Panc1 (cell line): ENCODE measurements around the gene PDXK. TPM values are rescaled to one million over a fixed set of nuclear protein-coding genes. Genes with fewer than 3 reads are reported as not detected.

Source experiments
- ATAC-seq: fragments of 200-7000 bp; cut with Tn5 transposase; 2 replicates; pipeline ENCODE4 v1.9.1; 2020; ENCODE audit warnings: mild to moderate bottlenecking, moderate library complexity
- BruUV-seq: library from RNA; stranded (reverse); fragments of 400-500 nt; replicated peaks from 2 replicates; lab custom pipeline; 2021; lab: Mats Ljungman, UMichigan
- CTCF ChIA-PET: fragments of 300-600 bp; sonication (Branson Sonifier 250); formaldehyde crosslinking; loops from one replicate; lab custom pipeline; 2022; ENCODE audit warnings: antibody characterized with exemption; lab: Charles Lee
- POLR2A ChIA-PET: fragments of 300-600 bp; sonication (Branson Sonifier 250); formaldehyde crosslinking; loops from one replicate; lab custom pipeline; 2022; ENCODE audit warnings: antibody characterized with exemption; lab: Charles Lee
- DNase-seq: peaks from one replicate; pipeline ENCODE4 v3.0.0-alpha.2; 2010; ENCODE audit warnings: low read depth, low spot score
- H3K27ac ChIP-seq: 2 replicates; pipeline ENCODE4 v1.5.1; 2011; ENCODE audit warnings: mild to moderate bottlenecking, low read length, inconsistent platforms
- H3K27me3 ChIP-seq: fragments of 200-500 bp; sonication (Bioruptor generic); 2 replicates; pipeline ENCODE4 v1.6.0; 2014; ENCODE audit warnings: low read length, inconsistent platforms; ENCODE audit not compliant: control insufficient read depth, insufficient read depth
- H3K36me3 ChIP-seq: fragments of 200-500 bp; sonication (Bioruptor generic); 2 replicates; pipeline ENCODE4 v1.5.1; 2014; ENCODE audit warnings: inconsistent platforms, mild to moderate bottlenecking, low read length, moderate library complexity; ENCODE audit not compliant: control insufficient read depth, insufficient read depth
- H3K4me1 ChIP-seq: 2 replicates; pipeline ENCODE4 v1.5.1; 2011; ENCODE audit warnings: inconsistent platforms, mild to moderate bottlenecking, low read length, moderate library complexity; ENCODE audit not compliant: control insufficient read depth, insufficient read depth
- H3K4me3 ChIP-seq, 2 experiments: 2 replicates each; pipeline ENCODE4 v1.5.1; 2011 to 2012; ENCODE audit warnings: low read depth in 2 of 2, low read length in 2 of 2, mild to moderate bottlenecking in 2 of 2, inconsistent platforms in 1 of 2, moderate library complexity in 1 of 2
- H3K9me3 ChIP-seq: fragments of 200-500 bp; sonication (Bioruptor generic); 2 replicates; pipeline ENCODE4 v1.5.1; 2014; ENCODE audit warnings: low read depth, mild to moderate bottlenecking, inconsistent platforms, low read length, moderate library complexity; ENCODE audit not compliant: control insufficient read depth, insufficient read depth
- CTCF ChIP-seq: fragments of 450-650 bp; IDR thresholded peaks from 2 replicates; pipeline ENCODE4 v1.5.1; 2017; ENCODE audit warnings: mild to moderate bottlenecking
- POLR2AphosphoS5 ChIP-seq: IDR thresholded peaks from 2 replicates; pipeline ENCODE4 v1.6.1; 2012; ENCODE audit warnings: mild to moderate bottlenecking, low read depth, low read length, moderate library complexity
- REST ChIP-seq, 2 experiments: IDR thresholded peaks; 2 replicates each; pipeline ENCODE4 v1.6.1; 2011 to 2012; ENCODE audit warnings: low read depth in 2 of 2, control low read depth in 1 of 2, low read length in 1 of 2, mild to moderate bottlenecking in 1 of 2, moderate library complexity in 1 of 2; ENCODE audit not compliant: insufficient read depth in 1 of 2
- SIN3A ChIP-seq: IDR thresholded peaks from 2 replicates; pipeline ENCODE4 v1.6.1; 2012; ENCODE audit warnings: low read depth, mild to moderate bottlenecking, low read length, moderate library complexity, borderline replicate concordance; ENCODE audit not compliant: insufficient read depth
- TCF7L2 ChIP-seq: IDR thresholded peaks from 2 replicates; pipeline ENCODE4 v1.6.1; 2011; ENCODE audit warnings: mild to moderate bottlenecking, low read depth, low read length, inconsistent platforms
- in situ Hi-C: cut with HindIII; loops from 2 replicates; pipeline ENCODE4 v1.10.0; 2016; ENCODE audit warnings: low sequenced_read_pairs, low pct_unique_long_range_greater_than_20kb
- intact Hi-C: fragments of 100-400 bp; cut with micrococcal nuclease; formaldehyde crosslinking; loops from one replicate; pipeline ENCODE4 v1.10.0; 2022; ENCODE audit not compliant: unreplicated experiment
- total RNA-seq: library from RNA; stranded (reverse); gene quantifications from one replicate; pipeline ENCODE4 v1.2.1, GENCODE V29; 2021; ENCODE audit not compliant: unreplicated experiment

PDXK gene
- total RNA-seq, 1 experiment from 2014 or later: 184 TPM

- Histone ChIP-seq H3K4me3 (no peak overlapping the region), H3K9me3 (no peaks in the 10 kb centered on the region), H3K27ac (peak overlapping the region; percentile 34; the same call in 1 of the 2 replicates), H3K4me1 (peaks cover 30% of the 10 kb centered on the region), H3K27me3 (no peaks in the 10 kb centered on the region), H3K36me3 (no peaks in the 10 kb centered on the region)
- ChIA-PET POLR2A (no interaction called here), CTCF (no interaction called here)
- in situ Hi-C loops: no loop called here
- intact Hi-C loops: no loop called here
- TF ChIP-seq CTCF (no peak), TCF7L2 (no peak), REST (IDR thresholded peaks at IDR 0.05; ENCODE audit: insufficient read depth in 1 of 2, low read depth in 2 of 2, low read length in 1 of 2) (no peak), POLR2AphosphoS5 (no peak; the same call in none of the 2 replicates), SIN3A (no peak)
- no TSS peak for BruUV-seq
- ATAC-seq (no peak), DNase-seq (no peak)
These were observed 45.1 kb downstream of the PDXK start for GRCh38 chr21:43763901-43764523.

GRCh38 chr21:43764576-43765495 lies 45.9 kb downstream of the PDXK start:
- intact Hi-C loops (no loop called here), in situ Hi-C loops (no loop called here)
- Histone ChIP-seq H3K36me3 (no peaks in the 10 kb centered on the region), H3K27ac (peak overlapping the region; percentile 34; the same call in 1 of the 2 replicates), H3K4me3 (no peak overlapping the region), H3K9me3 (no peaks in the 10 kb centered on the region), H3K27me3 (no peaks in the 10 kb centered on the region), H3K4me1 (peaks cover 30% of the 10 kb centered on the region)
- ATAC-seq (0 out of 2 replicates have a peak, but pooled peaks have one; percentile 9), DNase-seq (no peak)
- BruUV-seq: no TSS peak
- no peak for TF ChIP-seq CTCF
- TF ChIP-seq SIN3A: no peak
- no peak for TF ChIP-seq POLR2AphosphoS5
- CTCF ChIA-PET: no interaction called here
- POLR2A ChIA-PET: interaction anchor here (0.6 kb wide), 1 partner anchor 438 kb away, joined by 3 read pairs; no protein-coding TSS in a partner anchor
